ENCODE data around the gene THADA.

The THADA gene

GRCh38 chr2:43507137-43507536 is 88.7 kb downstream of the THADA start:
- Histone ChIP-seq H2AFZ (no peak overlapping the region), H3K27ac (no peak overlapping the region), H3K4me1 (no peaks in the 10 kb centered on the region), H3K36me3 (ENCODE audit: control insufficient read depth, insufficient read depth, low read length) (no peaks in the 10 kb centered on the region), H3K9me3 (ENCODE audit: control insufficient read depth, low read length) (no peaks in the 10 kb centered on the region), H3K4me2 (ENCODE audit: low read length) (no peak overlapping the region), H3K9ac (no peak overlapping the region), H3K4me3 (ENCODE audit: low read depth, low read length) (no peak overlapping the region), H3K27me3 (ENCODE audit: control insufficient read depth, insufficient read depth, low read length) (no peaks in the 10 kb centered on the region), H3K79me2 (no peaks in the 10 kb centered on the region)
- TF ChIP-seq, protein P1, sequence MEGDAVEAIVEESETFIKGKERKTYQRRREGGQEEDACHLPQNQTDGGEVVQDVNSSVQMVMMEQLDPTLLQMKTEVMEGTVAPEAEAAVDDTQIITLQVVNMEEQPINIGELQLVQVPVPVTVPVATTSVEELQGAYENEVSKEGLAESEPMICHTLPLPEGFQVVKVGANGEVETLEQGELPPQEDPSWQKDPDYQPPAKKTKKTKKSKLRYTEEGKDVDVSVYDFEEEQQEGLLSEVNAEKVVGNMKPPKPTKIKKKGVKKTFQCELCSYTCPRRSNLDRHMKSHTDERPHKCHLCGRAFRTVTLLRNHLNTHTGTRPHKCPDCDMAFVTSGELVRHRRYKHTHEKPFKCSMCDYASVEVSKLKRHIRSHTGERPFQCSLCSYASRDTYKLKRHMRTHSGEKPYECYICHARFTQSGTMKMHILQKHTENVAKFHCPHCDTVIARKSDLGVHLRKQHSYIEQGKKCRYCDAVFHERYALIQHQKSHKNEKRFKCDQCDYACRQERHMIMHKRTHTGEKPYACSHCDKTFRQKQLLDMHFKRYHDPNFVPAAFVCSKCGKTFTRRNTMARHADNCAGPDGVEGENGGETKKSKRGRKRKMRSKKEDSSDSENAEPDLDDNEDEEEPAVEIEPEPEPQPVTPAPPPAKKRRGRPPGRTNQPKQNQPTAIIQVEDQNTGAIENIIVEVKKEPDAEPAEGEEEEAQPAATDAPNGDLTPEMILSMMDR (IDR thresholded peaks at IDR 0.05), result no peak

GRCh38 chr2:43495727-43496126 is 100.1 kb downstream of the THADA start:
- Histone ChIP-seq H3K4me1 (no peaks in the 10 kb centered on the region), H3K36me3 (ENCODE audit: control insufficient read depth, insufficient read depth, low read length) (no peaks in the 10 kb centered on the region), H3K4me3 (ENCODE audit: low read depth, low read length) (no peak overlapping the region), H3K9ac (no peak overlapping the region), H3K9me3 (ENCODE audit: control insufficient read depth, low read length) (no peaks in the 10 kb centered on the region), H2AFZ (no peak overlapping the region), H3K4me2 (ENCODE audit: low read length) (no peak overlapping the region), H3K27ac (no peak overlapping the region), H3K27me3 (ENCODE audit: control insufficient read depth, insufficient read depth, low read length) (no peaks in the 10 kb centered on the region), H3K79me2 (no peaks in the 10 kb centered on the region)
- TF ChIP-seq, protein P1 (IDR thresholded peaks at IDR 0.05), result no peak

DNA sequence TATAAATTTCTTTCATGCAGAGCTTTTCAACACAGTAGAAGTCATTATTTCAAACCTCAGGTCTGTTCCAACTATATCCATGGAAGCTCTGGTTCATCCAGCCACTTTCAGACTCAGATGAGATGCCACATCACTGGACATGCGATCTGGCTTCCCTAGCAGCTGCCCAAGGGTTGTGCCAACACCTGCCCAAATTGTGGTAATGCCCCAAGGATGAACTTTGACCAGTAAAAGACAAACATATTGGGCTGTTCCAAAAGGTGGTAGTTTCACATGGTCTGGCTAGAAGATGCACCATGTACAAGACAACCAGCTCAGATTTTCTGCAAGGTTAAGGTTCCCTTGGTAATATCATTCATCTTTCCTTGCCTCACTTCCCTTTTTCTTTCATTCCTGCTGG is 101.9 kb downstream of the THADA start:
- TF ChIP-seq, protein P1 (IDR thresholded peaks at IDR 0.05), result no peak
- no peaks in the 10 kb centered on the region for H3K4me1 ChIP-seq
- no peak overlapping the region for H3K4me2 ChIP-seq (ENCODE audit: low read length)
- no peak overlapping the region for H3K9ac ChIP-seq
- no peaks in the 10 kb centered on the region for H3K79me2 ChIP-seq
- no peak overlapping the region for H3K4me3 ChIP-seq (ENCODE audit: low read depth, low read length)
- H3K36me3 ChIP-seq (ENCODE audit: control insufficient read depth, insufficient read depth, low read length), result no peaks in the 10 kb centered on the region
- H2AFZ ChIP-seq, result no peak overlapping the region
- no peaks in the 10 kb centered on the region for H3K27me3 ChIP-seq (ENCODE audit: control insufficient read depth, insufficient read depth, low read length)
- H3K27ac ChIP-seq, result no peak overlapping the region
- no peaks in the 10 kb centered on the region for H3K9me3 ChIP-seq (ENCODE audit: control insufficient read depth, low read length)

DNA sequence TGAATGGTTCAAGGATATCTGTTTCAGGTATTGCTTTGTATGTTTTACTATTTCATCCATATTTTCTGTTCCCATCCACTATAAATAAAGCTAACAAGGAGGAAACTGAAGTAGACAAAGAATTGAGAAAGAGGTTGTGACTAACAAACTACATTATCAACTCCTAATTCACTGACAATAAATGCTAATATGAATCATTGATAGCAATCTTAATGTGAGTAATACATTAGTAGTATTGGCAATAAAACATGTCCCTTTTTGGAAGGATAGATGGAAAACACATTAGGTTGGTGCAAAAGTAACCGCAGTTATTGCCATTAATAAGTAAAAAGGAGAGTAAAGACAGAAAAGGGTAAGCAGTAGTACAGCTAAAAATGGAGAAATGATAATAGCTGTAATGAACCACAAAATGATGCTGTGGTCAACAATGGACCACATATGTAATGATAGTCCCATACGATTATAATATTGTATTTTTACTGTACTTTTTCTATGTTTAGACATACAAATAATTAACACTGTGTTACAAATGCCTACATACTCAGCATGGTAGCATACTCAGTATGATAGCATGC is 104.7 kb downstream of the THADA start:
- H3K36me3 ChIP-seq (ENCODE audit: control insufficient read depth, insufficient read depth, low read length), result no peaks in the 10 kb centered on the region
- TF ChIP-seq, protein P1 (IDR thresholded peaks at IDR 0.05), result no peak
- no peak overlapping the region for H3K4me3 ChIP-seq (ENCODE audit: low read depth, low read length)
- no peaks in the 10 kb centered on the region for H3K79me2 ChIP-seq
- H3K4me1 ChIP-seq, result peaks cover 5% of the 10 kb centered on the region
- H3K9me3 ChIP-seq (ENCODE audit: control insufficient read depth, low read length), result no peaks in the 10 kb centered on the region
- H3K4me2 ChIP-seq (ENCODE audit: low read length), result no peak overlapping the region
- no peak overlapping the region for H2AFZ ChIP-seq
- H3K27ac ChIP-seq, result no peak overlapping the region
- no peaks in the 10 kb centered on the region for H3K27me3 ChIP-seq (ENCODE audit: control insufficient read depth, insufficient read depth, low read length)
- no peak overlapping the region for H3K9ac ChIP-seq

DNA sequence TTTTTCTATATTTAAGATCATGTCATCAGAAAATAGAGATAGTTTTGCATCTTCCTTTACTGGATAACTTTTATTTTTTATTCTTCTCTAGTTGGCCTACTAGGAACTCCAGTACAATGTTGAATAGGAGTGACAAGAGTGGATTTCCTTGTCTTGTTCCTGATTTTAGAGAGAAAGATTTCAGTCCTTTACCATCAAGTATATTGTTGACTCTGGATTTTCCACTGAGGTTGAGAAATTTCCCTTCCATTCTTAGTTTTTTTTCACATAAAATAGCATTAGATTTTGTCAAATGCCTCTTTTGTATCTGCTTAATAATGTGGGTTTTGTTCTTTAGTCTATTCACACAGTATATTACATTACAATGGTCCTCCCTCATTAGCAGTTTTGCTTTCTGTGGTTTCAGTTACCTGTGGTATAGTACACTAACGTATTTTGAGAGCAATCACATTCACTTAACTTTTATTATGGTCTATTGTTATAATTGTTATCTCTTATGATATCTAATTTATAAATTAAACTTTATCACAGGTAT is 105.5 kb downstream of the THADA start:
- Histone ChIP-seq H3K9me3 (ENCODE audit: control insufficient read depth, low read length) (no peaks in the 10 kb centered on the region), H3K4me2 (ENCODE audit: low read length) (no peak overlapping the region), H3K79me2 (no peaks in the 10 kb centered on the region), H3K9ac (no peak overlapping the region), H3K4me3 (ENCODE audit: low read depth, low read length) (no peak overlapping the region), H3K27ac (no peak overlapping the region), H3K27me3 (ENCODE audit: control insufficient read depth, insufficient read depth, low read length) (no peaks in the 10 kb centered on the region), H2AFZ (no peak overlapping the region), H3K36me3 (ENCODE audit: control insufficient read depth, insufficient read depth, low read length) (no peaks in the 10 kb centered on the region), H3K4me1 (peaks cover 5% of the 10 kb centered on the region)
- TF ChIP-seq, protein P1 (IDR thresholded peaks at IDR 0.05), result no peak

Data from parathyroid adenoma (tissue), 2 donors.